Fibroblast of skin of left quadriceps (primary cell): ENCODE data around the gene ZNF568.

ENCODE experiments used
- DNase-seq, 2 experiments: peaks; one replicate each; pipeline ENCODE4 v3.0.0-alpha.2; 2013; ENCODE audit warnings: low read depth in 2 of 2

Gene ZNF568

GRCh38 chr19:36915992-36916830, at the start of gene ZNF568, which contains the start of gene ZNF829:
ZNF568 (plus strand) TSS chr19:36916332; CDS start chr19:36922771, 6,439 bp downstream.
ZNF829 (minus strand) TSS chr19:36916291; CDS start chr19:36915167, 1,124 bp downstream.
- DNase-seq, result peak; percentile 71 to 74

GRCh38 chr19:36876993-36877938, 38.9 kb upstream of the ZNF568 start:
- no peak for DNase-seq

DNA sequence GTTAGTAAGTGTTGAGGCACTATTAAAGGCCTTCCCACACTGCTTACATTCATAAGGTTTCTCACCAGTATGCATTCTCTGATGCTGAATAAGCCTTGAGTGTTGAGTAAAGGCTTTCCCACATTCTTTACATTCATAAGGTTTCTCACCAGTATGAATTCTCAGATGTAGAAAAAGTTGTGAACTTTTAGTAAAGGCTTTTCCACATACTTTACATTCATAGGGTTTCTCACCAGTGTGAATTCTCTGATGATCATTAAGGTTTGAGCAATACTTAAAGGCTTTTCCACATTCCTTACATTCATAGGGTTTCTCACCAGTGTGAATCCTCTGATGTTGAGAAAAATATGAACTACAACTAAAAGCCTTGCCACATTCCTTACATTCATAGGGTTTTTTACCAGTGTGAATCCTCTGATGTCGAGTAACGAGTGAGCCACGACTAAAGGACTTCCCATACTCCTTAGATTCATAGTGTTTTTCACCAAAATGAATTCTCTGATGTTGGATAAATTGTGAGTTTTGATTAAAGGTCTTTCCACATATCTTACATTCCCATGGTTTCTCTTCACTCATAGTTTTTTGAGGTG, 24.3 kb upstream of the ZNF568 start:
- no peak for DNase-seq

GRCh38 chr19:36894849-36895383, 21.2 kb upstream of the ZNF568 start:
- no peak for DNase-seq

DNA sequence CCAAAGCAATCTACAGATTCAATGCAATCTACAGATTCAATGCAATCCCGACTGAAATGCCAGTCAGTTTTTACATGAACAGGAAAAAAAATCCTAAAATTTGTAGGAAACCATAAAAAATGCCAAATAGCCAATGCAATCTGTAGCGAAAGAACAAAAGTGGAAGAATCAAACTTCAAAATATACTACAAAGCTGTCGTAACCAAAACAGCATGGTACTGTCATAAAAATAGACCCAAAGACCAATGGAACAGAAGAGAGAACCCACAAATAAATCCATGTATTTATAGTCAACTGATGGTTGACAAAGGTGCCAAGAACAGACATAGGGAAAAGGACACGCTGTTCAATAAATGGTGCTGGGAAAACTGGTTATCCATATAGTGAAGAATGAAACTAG, 17.7 kb upstream of the ZNF568 start:
- no peak for DNase-seq

DNA sequence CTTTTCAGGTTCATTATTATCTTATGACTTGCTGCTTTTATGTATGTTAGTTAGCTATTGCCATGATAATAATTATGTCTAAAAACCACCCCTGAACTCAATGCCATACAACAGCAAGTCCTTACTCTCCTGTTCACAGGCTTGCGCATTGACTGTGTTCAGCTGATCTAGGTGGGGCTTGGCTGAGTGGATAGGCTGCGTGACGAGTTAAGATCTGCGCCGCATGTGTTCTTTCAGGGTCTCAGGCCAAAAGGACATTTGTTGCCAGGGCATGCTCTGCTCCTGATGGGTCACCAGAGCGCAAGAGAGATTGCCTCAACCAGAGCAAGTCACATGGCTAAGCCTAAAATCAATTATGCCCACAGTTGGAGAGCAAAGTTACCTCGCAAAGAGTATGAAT, 859 bp downstream of the ZNF568 start:
- DNase-seq, result no peak

DNA sequence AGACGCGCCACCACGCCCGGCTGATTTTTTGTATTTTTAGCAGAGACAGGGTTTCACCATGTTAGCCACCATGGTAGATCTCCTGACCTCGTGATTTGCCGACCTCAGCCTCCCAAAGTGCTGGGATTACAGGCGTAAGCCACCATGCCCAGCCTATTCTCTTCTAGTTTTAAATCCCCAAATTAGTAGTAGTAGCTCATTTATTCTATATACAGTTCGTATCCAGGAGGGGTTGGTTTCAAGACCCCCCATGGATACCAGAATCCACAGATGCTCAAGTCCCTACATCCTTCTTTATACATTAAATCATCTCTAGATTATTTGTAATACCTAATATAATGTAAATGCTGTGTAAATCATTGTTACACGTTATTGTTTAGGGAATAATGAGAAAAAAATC, 2.0 kb downstream of the ZNF568 start:
- no peak for DNase-seq

GRCh38 chr19:36931684-36932083, 15.6 kb downstream of the ZNF568 start:
- no peak for DNase-seq

DNA sequence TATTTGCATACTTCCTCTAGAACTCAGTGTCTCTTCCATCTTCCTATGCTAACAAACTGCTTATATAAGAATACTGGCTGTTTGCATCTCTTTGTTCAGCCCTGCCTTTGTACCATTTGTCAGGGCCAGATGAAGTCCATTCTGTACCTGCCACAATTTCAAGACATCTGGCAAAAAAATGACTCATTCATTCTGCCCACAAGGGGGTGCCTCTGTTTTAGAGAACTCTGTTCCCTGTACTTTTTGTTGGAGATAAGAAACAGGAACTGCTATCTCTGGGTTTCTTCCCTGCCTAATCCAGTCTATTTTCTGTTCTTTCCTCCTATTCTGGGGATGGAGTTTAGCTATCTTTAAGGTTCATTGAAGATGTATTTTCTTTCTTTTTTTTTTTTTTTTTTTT, 23.0 kb downstream of the ZNF568 start:
- no peak for DNase-seq

DNA sequence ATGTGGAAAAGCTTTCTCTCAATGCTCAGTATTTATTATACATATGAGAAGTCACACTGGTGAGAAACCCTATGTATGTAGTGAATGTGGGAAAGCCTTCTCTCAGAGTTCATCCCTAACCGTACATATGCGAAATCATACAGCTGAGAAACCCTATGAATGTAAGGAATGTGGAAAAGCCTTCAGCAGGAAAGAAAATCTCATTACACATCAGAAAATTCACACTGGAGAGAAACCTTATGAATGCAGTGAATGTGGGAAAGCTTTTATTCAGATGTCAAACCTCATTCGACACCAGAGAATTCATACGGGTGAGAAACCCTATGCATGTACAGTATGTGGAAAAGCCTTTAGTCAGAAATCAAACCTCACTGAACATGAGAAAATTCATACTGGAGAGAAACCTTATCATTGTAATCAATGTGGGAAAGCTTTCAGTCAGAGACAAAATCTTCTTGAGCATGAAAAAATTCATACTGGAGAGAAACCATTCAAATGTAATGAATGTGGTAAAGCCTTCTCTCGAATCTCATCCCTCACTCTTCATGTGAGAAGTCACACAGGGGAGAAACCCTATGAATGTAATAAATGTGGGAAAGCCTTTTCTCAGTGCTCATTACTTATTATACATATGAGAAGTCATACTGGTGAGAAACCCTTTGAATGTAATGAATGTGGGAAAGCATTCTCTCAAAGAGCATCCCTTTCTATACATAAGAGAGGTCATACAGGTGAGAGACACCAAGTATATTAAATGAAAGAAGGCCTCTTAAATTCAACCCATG, 34.4 kb downstream of the ZNF568 start:
- DNase-seq, result no peak

GRCh38 chr19:36962346-36962745, 46.2 kb downstream of the ZNF568 start:
- no peak for DNase-seq

GRCh38 chr19:36963280-36963679, 47.1 kb downstream of the ZNF568 start:
- DNase-seq, result no peak

DNA sequence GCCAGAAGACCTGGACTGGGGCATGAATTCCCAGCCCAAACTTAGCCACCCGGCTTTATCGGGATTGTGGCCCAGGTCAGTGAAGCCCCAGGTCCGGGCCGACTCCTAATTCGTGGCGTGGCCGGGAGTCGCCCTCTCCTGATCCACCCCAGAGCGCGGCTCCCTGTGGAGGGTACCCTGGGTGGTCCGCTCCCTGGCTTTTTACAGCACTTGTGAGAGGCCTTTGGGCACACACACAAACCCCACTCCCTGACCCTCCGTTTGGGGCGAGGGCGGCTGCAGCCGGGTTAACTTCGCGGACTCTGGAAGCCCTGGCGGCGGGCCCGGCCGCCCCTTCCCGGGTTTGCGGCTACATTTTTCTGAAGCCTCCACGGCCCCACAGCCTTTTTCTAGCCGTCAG, 56.4 kb downstream of the ZNF568 start:
- no peak for DNase-seq

- DNase-seq, result peak; percentile 27 to 32
These were observed 57.1 kb downstream of the ZNF568 start for GRCh38 chr19:36973021-36973843.

DNA sequence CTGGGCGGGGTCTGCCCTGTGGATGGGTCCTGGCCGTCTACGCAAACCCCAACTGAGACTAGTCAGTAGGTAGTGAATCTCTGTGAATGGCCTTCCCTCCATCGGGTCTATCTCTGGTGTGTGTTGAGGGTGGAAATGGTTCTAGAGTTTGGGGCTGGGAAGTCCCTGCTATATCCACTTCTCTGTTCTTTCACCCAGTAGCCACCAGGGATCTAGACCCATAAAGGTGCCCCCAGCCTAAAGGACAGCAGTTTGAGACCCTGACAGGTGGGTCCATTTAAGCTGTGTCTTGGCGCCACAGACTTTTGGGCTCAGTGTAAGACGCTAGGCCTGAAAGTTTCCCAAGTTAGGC, 57.7 kb downstream of the ZNF568 start:
- no peak for DNase-seq

DNA sequence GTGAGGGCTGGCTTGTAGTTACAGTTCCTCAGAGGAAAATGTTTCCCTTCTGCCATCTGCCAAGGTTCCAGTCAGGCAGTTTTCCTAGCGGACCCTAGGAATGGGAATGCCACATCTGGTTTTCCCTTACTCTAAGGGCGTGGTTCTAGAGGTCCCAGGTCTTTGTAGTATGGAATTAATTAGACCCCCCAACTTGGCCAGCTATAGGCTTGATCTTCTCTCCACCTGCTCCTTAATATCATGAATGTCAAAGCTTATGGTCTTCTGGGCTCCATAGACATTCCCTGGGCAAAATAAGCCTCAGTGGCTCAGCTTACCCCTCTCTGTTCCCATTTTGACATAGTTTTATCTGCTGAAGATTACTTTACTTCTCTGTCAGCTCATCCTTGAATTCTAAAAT, 70.0 kb downstream of the ZNF568 start:
- no peak for DNase-seq

GRCh38 chr19:36986601-36987000, 70.5 kb downstream of the ZNF568 start:
- DNase-seq, result no peak

GRCh38 chr19:36987091-36987490, 71.0 kb downstream of the ZNF568 start:
- DNase-seq, result no peak

GRCh38 chr19:36997152-36997842, 81.2 kb downstream of the ZNF568 start:
- no peak for DNase-seq

GRCh38 chr19:36997843-36998235, 81.7 kb downstream of the ZNF568 start:
- no peak for DNase-seq
